GM18526 (cell line): ENCODE measurements around the gene CETN1.

Source experiments
- POLR2A ChIP-seq: IDR thresholded peaks from 3 replicates; pipeline ENCODE4 v1.6.1; 2011; ENCODE audit not compliant: insufficient read length; ENCODE audit errors: extremely low read depth

Gene CETN1

DNA sequence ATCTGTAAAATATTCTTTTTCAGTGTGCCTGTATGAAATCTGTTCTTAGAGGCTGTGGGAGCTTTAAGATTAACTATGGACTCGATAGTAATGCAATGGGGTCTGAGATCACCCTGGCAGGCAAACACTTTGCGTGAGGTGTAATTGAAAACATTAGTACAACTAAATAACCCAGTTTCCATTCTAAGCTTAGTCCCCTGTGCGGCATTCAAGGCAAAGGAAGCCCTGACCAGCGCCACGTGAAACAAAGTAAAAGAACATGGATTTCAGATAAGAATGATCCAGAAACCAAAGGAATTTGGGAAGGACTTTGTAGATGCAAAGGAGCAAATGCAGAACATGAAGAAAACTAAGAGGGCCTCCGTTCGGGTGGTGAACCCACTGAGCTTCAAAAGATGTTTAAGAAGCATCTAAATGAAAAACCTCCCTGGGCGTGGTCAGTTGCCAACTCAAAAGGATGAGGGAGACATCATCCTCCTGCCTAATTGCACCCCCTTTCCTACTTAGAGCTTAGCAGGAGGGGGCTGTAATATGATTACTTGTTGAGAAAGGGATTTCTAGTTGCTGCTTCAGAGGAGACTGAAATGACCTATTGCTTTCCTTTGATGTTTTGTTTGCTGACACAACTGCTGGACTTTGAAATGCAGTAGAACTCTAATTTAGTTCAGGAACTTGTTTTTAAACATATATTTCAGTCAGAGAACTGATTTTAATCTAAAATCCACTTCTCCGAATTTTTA, 7.9 kb upstream of the CETN1 start:
- no peak for TF ChIP-seq POLR2A

DNA sequence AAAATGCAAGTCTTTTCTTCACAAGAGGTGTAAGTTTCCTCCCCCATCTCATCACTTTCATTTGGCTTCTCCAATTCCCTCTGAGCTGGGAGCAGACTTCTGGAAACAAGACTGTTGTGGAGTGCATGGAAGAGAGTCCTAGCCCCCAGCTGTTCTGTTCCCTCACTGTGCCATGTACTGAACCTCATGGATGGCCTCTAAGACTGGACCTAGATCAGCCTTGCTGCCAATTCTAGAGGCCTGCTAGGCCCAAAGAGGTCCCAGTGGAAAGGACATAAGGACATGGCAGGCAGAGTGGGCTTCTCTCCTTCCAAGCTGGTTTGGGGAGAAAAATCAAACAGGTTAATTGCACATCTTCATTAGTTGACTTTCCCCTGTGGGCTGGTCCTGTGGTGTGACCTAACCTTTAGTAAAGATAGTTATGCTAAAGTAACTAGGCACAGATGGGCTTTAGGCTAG, 7.3 kb upstream of the CETN1 start:
- TF ChIP-seq POLR2A, result no peak

DNA sequence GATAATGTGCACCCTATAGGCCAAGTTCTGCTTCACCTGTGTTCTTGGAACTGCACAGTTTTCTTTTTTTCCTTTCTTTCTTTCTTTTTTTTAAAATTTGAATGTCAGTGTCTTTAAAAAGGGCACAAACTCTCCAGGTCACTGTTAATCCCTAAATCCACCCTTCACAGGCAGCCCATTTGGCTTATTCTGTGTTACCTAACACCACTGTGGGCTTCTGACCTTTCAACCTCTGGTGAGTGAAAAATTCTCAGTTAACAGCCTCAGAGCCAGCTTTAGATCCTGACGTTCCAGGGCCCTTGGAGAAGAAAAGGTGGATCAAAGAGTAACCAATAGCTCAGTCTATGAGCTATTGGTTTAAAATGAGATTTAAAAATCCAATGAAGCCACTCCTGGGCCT, 6.8 kb upstream of the CETN1 start:
- no peak for TF ChIP-seq POLR2A

DNA sequence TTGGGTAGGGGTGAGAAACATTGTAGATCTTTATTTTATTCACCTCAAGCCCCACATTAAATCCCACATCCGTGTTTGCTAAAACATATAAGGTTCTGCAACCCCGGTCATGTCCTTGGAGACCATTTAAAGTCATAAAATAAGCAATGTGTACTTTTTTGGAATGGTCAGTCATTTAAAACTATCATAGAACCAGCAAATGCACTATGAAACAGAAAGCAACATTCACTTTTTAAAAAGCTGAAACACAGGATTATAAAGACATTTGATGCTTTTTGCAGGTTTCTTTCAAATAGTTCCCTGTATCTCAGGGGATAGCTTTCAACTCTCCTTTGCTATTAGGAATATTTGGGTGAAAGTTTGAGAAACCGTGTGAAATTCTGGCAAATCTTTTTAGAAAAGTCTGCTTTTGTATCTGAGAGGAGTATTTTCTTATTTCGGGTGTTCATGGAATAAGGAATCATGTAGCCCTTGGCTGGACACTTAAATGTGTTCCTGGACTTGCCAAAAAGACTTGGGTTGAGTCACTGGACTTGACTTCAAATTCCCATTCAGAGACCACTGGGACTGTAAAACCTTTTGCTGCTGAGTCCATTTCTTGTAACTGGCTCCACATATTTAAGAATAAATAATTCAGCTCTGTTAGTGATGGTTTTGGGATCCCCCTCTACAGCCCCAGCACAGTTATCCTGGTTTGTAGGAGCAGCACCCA, 5.9 kb upstream of the CETN1 start:
- no peak for TF ChIP-seq POLR2A

DNA sequence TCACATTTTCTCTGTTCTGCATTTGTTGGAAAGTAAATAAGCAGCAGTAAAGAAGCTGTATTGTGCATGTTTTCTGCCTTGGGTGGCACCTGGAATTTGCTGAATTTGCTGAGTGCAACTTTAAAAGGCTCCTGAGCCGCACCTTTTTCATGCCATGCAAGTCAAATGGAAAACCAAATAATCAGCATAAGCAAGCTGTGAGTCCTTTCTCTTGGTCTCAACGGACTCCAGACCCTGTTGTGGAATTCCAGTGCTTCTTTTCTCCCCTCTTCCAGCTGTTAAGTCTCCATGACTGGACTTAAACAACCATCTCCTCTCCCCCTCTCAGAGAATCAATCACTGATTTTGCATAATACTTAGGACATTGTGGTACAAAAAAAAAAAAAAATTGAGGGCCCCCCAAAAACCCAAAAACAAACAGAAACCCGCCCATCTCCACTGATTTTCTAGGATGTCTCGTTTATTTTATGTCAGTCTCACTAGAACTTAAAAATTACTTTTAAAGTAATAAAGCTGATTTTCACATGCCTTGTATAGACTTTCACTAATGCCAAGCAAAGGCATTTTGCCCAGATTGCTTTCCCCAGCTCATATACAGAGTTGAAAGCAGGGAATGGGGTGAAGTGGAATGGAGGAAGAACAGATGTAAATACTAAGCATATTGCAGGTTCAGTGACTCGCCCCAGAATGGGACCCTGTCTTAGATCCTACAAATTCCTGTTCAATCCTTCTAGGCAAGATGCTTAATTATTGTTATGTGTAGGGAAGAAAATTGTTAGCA, 5.1 kb upstream of the CETN1 start:
- no peak for TF ChIP-seq POLR2A

DNA sequence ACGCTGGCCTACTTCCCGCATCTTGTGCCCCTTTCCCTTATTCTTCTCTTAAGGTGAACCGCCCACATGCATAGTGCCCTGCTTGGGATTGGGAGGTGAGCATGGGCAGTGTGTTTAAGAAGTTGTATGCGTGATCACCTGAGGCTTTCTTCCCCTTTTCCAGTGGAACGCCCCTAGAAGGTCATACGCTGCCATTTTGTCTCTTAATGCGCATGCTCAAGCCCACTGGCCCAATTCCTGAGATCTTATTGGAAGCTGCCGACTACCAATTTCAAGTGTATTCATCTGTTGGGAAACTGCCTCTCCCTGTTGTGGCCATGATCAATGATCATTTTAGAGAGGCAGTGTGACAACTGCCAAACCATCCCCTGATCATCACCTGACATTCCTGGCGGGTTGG, 3.3 kb upstream of the CETN1 start:
- TF ChIP-seq POLR2A, result no peak

DNA sequence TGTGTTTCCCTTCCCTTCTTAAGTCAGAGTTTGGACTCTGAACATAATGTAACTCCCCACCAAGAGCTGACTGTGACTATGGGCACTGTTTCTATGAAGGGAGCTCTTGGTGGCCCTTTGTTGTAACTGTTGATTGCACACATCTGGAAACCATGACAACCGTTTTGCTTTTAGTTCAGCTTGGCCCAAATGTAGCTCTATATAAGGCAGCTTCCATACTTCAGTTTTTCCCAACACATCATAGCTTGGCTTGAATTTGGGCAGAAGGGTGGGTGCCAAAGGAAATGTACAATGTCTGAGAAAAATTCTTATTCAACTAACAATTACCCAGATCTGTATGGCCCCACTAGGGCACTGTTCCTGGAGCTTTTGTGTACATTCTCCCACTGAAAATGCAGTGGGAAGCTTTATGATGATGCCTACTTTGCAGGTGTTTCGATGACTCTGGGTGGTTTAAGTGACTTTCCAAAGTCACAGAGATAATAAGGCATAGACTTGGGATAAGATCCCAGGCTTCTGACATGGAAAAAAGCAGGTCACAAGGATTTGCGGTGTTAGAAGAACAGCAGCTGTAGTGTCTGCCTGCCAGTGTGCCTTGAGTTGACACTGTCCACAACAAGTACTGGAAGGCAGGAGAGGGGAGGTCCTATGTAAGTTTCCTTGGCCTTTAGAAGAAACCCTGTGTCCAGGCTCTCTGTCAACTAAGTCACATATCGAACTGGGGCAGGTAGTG, 2.4 kb upstream of the CETN1 start:
- TF ChIP-seq POLR2A, result no peak

DNA sequence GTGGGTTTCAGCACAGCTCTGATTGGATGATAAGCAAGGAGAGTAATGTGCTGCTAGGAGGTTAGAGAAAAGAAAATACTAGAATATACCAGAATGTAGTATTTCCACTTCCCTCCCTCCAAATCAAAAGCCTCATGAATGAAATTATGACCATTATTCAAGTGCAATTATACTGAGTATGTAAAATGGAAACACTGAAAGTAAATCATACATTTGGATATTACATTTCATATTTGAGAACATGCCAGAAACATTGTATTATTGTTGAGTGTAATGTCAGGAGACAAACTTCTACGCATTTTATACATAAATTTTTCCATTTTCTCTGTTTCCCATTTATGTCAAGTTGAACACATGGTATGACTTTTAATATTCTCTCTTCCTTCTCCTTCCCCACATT, 942 bp upstream of the CETN1 start:
- TF ChIP-seq POLR2A, result no peak

DNA sequence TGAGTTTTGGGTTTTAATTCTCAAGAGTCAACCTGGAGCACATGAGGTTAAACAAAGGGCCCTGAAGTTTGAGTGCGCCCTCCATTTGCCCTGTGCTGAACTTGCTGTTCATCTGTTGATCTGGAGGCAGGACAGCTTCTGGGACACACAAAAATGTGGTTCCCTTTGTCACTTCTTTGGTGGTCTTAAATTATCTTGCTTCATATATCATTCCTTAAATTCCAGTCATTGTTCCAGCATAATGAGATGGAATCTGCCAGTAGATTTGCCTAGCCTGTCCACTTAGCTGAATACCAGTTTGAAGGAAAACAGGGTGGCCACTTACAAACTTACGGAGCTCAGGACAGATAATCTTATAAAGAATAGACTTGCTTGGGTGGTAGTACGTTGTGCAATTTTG, 916 bp downstream of the CETN1 start:
- TF ChIP-seq POLR2A, result no peak

DNA sequence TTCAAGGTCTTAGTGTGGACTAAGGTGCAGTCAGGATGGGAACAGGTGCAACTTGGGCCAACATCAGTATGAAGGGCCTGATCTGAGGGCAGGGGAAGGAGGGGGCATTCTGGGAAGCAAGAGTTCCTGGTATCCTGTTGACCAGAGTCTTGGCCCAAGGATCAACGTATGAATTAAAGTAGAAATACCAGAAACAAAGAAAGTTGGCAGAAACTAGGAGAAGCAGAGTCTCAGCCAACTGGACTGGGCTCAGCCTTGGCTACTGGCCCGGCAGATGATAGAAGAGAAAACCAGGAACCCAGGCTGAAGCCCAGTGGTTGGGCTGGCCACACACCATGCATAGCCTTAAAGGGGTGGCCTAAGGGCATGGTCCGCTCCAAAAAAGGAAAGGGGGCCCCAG, 2.3 kb downstream of the CETN1 start:
- no peak for TF ChIP-seq POLR2A

DNA sequence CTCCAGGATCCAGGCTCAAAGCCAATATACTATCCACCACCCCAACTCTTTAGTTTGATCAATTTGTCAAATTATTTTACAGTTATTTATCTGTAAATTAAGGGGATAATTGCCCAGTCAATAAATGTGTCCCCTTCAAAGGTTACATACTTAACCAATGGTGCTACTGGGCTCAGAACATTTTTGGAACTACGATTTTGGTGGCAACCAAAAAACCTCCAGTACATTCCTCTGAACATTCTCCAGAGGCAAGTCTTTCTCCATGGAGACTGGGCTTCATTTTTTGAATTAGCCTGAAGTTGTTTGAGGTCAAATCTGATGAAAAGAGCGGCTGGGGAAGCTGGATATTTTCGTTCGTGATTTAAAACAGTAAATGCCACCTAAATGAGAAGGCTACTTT, 14.9 kb downstream of the CETN1 start:
- no peak for TF ChIP-seq POLR2A

DNA sequence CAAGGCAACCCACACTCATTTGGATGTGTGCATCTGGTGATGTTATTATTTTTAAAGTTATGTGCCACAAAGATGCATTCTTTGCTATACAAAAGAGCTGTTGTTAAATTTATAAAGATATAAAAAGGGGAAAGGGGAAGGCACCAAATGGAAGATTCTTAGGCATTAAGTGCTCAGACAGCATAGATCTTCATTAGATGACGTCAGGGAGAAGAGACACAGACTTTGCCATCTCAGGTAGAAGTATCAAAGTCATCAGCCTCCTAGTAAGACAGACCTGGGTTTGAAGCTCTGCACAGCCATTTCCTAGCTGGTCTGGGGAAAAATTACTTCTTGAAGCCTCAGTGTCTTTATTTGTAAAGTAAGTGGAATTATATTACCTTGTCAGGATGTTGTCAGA, 15.4 kb downstream of the CETN1 start:
- no peak for TF ChIP-seq POLR2A

DNA sequence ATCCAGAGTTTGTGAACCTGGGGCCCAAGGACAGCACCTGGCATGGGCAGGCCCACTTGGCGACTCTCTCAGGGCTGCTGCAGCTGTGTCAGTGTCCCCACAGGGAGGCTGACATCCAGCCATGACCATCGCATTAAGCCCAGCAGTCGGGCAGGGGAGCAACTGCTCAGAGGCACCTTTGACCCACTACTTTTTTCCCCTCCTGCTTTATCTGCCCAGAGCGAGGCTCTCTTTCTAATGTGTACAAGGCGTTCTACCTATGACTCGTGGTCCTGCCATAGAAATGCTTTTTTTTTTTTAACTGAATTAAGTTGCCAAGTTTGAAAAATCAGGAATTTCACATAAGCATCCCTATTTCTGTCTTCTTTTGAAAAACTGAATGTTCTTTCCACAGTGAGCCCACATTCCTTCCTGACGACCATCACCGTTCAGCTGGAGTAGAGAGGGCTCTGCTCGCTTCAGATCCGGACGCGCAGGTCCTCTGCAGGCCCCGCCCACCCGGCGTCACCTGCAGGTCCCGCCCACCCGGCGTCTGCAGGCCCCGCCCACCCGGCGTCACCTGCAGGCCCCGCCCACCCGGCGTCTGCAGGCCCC, 16.2 kb downstream of the CETN1 start:
- no peak for TF ChIP-seq POLR2A

DNA sequence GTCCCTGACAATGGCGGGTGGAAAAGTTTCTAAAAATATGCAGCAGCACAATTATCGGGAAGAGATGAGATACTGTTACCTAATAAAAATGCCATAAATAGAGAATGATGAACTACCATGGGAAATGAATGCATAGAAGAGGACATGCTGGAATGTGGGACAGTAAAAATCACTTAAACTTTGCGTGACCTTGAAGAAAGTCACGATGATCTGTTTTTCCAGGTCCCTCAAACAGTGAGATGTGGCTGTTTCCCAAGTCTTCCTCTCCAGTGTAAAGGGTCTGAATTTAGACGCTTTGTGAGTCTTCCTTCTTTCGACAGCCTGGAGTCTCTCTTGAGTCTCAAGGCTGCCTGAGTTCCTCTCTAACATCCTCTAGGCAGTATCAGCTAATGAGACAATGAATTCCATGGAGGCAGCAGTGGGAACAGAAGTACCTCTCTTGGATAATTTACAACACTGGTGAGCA, 18.0 kb downstream of the CETN1 start:
- no peak for TF ChIP-seq POLR2A

DNA sequence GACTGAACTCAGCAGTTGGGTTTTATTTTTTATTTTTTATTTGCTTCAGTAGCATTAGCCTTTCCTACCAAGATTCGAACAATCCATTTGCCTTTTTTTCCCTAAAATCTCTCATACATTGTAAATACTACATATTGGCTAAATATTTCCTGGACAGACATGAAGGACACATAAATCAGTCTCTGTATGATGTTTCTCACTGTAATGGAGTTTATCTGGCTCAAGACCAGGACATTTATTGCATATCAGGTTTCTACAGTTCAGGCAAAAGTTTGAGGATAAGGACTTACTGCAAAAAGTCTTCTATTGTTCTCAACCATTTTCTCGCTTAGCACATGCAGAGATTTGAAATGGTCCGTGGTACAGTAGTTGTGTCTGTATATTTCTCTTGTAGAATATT, 19.9 kb downstream of the CETN1 start:
- no peak for TF ChIP-seq POLR2A
